Loucy (cell line): ENCODE measurements around the gene GGT5.

Experiments used
- H2AFZ ChIP-seq: fragments of 200-600 bp; sonication (generic); 2 replicates; pipeline ENCODE4 v1.6.0; 2016; ENCODE audit warnings: antibody characterized with exemption, mild to moderate bottlenecking, low read length, moderate library complexity
- H3F3A ChIP-seq: fragments of 200-600 bp; 2 replicates; pipeline ENCODE4 v1.6.0; 2016; ENCODE audit warnings: antibody characterized with exemption, low read depth, mild to moderate bottlenecking
- H3K27me3 ChIP-seq: fragments of 200-600 bp; sonication (generic); 2 replicates; pipeline ENCODE4 v1.6.1; 2014; ENCODE audit warnings: low read length, mild to moderate bottlenecking; ENCODE audit not compliant: insufficient read depth, poor library complexity, severe bottlenecking
- H3K36me3 ChIP-seq: fragments of 200-600 bp; sonication (generic); 2 replicates; pipeline ENCODE4 v1.6.1; 2016; ENCODE audit warnings: low read length; ENCODE audit not compliant: insufficient read depth
- H3K4me1 ChIP-seq: fragments of 200-600 bp; sonication (generic); 2 replicates; pipeline ENCODE4 v1.5.1; 2014; ENCODE audit warnings: low read length, mild to moderate bottlenecking; ENCODE audit not compliant: insufficient read depth, poor library complexity, severe bottlenecking
- H3K4me2 ChIP-seq: fragments of 200-600 bp; sonication (generic); 2 replicates; pipeline ENCODE4 v1.6.0; 2014; ENCODE audit warnings: antibody characterized with exemption, low read length, low read depth, mild to moderate bottlenecking; ENCODE audit not compliant: poor library complexity, severe bottlenecking
- H3K4me3 ChIP-seq: fragments of 200-600 bp; sonication (generic); 2 replicates; pipeline ENCODE4 v1.5.1; 2014; ENCODE audit warnings: low read length, mild to moderate bottlenecking, mixed read lengths; ENCODE audit not compliant: poor library complexity, severe bottlenecking
- H3K79me2 ChIP-seq: fragments of 200-600 bp; sonication (generic); 2 replicates; pipeline ENCODE4 v1.6.1; 2014; ENCODE audit warnings: low read length; ENCODE audit not compliant: insufficient read depth
- H3K9ac ChIP-seq: fragments of 200-600 bp; sonication (generic); 2 replicates; pipeline ENCODE4 v1.6.0; 2014; ENCODE audit warnings: mild to moderate bottlenecking, low read depth, low read length, moderate library complexity; ENCODE audit not compliant: poor library complexity, severe bottlenecking
- H3K9me2 ChIP-seq: fragments of 200-600 bp; sonication (generic); replicated peaks from 2 replicates; pipeline ENCODE4 v1.6.1; 2016; ENCODE audit warnings: low read depth, low read length, mixed read lengths
- H3K9me3 ChIP-seq: fragments of 200-600 bp; sonication (generic); 2 replicates; pipeline ENCODE4 v1.6.1; 2014; ENCODE audit warnings: mild to moderate bottlenecking, antibody characterized with exemption, low read length, low read depth; ENCODE audit not compliant: insufficient read depth
- H4K20me1 ChIP-seq: fragments of 200-600 bp; sonication (generic); 2 replicates; pipeline ENCODE4 v1.6.0; 2014; ENCODE audit warnings: antibody characterized with exemption, low read length, mild to moderate bottlenecking; ENCODE audit not compliant: insufficient read depth, poor library complexity, severe bottlenecking
- EZH2phosphoT487 ChIP-seq: fragments of 200-600 bp; IDR thresholded peaks from 2 replicates; pipeline ENCODE4 v1.6.1; 2018; ENCODE audit warnings: antibody characterized with exemption, mild to moderate bottlenecking, moderate library complexity, borderline replicate concordance
- TF ChIP-seq, protein P1 (sequence below): fragments of 200-600 bp; sonication (generic); conservative IDR thresholded peaks from 2 replicates; pipeline ENCODE4 v1.5.1; 2014; ENCODE audit warnings: mild to moderate bottlenecking, antibody characterized with exemption, low read length

Gene GGT5

DNA sequence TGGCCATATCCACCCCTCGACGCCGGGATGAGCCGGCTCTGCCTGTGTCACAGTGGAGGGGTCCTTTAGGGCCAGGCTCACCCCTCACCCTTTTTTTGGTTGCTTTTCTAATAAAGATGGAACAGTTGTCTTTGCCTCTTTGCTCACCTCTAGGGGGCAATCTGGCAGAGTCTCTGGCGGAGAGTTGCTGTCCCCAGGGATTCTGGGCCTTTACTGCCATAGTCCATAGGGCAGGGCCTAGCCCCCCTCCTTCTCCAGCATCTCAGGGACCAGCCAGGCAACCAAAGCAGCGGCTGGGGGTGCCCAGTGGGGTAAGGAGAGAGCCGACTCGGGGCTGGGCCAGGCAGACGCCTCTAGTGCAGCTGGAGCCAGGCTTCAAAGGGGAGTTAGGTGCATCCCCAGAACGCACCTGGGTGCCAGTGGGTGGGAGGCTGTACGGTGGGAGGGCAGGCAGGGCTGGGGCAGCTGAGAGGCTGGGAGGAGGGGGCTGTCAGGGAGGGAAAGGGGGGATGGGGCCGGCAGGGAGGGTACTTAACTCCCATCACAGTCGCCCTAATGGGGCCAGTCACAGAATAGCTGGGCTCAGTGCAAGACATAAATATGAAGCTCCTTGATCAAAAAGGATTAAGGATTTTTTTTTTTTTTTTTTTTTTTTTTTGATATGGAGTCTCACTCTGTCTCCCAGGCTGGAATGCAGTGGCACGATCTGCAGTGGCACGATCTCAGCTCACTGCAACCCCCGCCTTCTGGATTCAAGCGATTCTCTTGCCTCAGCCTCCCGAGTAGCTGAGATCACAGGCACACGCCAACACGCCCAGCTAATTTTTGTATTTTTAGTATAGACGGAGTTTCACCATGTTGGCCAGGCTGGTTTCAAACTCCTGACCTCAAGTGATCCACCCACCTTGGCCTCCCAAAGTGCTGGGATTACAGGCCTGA, 66.1 kb downstream of the GGT5 start:
- TF ChIP-seq, protein P1, sequence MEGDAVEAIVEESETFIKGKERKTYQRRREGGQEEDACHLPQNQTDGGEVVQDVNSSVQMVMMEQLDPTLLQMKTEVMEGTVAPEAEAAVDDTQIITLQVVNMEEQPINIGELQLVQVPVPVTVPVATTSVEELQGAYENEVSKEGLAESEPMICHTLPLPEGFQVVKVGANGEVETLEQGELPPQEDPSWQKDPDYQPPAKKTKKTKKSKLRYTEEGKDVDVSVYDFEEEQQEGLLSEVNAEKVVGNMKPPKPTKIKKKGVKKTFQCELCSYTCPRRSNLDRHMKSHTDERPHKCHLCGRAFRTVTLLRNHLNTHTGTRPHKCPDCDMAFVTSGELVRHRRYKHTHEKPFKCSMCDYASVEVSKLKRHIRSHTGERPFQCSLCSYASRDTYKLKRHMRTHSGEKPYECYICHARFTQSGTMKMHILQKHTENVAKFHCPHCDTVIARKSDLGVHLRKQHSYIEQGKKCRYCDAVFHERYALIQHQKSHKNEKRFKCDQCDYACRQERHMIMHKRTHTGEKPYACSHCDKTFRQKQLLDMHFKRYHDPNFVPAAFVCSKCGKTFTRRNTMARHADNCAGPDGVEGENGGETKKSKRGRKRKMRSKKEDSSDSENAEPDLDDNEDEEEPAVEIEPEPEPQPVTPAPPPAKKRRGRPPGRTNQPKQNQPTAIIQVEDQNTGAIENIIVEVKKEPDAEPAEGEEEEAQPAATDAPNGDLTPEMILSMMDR: peak; percentile 55
- no peak for TF ChIP-seq EZH2phosphoT487
- peaks cover 7% of the 10 kb centered on the region for H4K20me1 ChIP-seq

GRCh38 chr22:24178021-24178431, 66.9 kb downstream of the GGT5 start:
- Histone ChIP-seq H3K4me3 (no peak overlapping the region), H3K79me2 (no peaks in the 10 kb centered on the region), H3K4me2 (no peak overlapping the region), H3K9ac (no peak overlapping the region), H3K4me1 (no peaks in the 10 kb centered on the region), H4K20me1 (peaks cover 7% of the 10 kb centered on the region), H3K9me3 (no peaks in the 10 kb centered on the region), H3K27me3 (no peaks in the 10 kb centered on the region), H3K36me3 (peaks cover 50% of the 10 kb centered on the region; the same call in 1 of the 2 replicates), H2AFZ (no peak overlapping the region), H3K9me2 (no peaks in the 10 kb centered on the region), H3F3A (no peaks in the 10 kb centered on the region)
- TF ChIP-seq EZH2phosphoT487: no peak

More for the DNA sequence above, 66.1 kb downstream of the GGT5 start:
- no peaks in the 10 kb centered on the region for H3K79me2 ChIP-seq
- H3K4me2 ChIP-seq: no peak overlapping the region
- H3K4me3 ChIP-seq: no peak overlapping the region
- H3K27me3 ChIP-seq: no peaks in the 10 kb centered on the region
- H3F3A ChIP-seq: no peaks in the 10 kb centered on the region
- H3K9me3 ChIP-seq: no peaks in the 10 kb centered on the region
- no peak overlapping the region for H2AFZ ChIP-seq
- peaks cover 46% of the 10 kb centered on the region; the same call in 1 of the 2 replicates for H3K36me3 ChIP-seq
- no peaks in the 10 kb centered on the region for H3K9me2 ChIP-seq
- H3K9ac ChIP-seq: no peak overlapping the region
- H3K4me1 ChIP-seq: no peaks in the 10 kb centered on the region

- Histone ChIP-seq H3F3A (no peaks in the 10 kb centered on the region), H3K9ac (no peak overlapping the region), H3K79me2 (no peaks in the 10 kb centered on the region), H3K9me2 (no peaks in the 10 kb centered on the region), H2AFZ (no peak overlapping the region), H3K9me3 (no peaks in the 10 kb centered on the region), H4K20me1 (peaks cover 7% of the 10 kb centered on the region), H3K4me3 (no peak overlapping the region), H3K36me3 (peaks cover 56% of the 10 kb centered on the region; the same call in 1 of the 2 replicates), H3K27me3 (no peaks in the 10 kb centered on the region), H3K4me2 (no peak overlapping the region), H3K4me1 (no peaks in the 10 kb centered on the region)
- TF ChIP-seq, protein P1: no peak
- TF ChIP-seq EZH2phosphoT487: no peak
These were observed 67.4 kb downstream of the GGT5 start for GRCh38 chr22:24177456-24177855.
